Effector CD4-positive, alpha-beta T cell (primary cell): Measurements from ENCODE around the gene TAF1D.
"Not testable (repeated sequence)": the region's sequence is repeated elsewhere in the genome, so short reads cannot be mapped to it uniquely, and the experiment has no call there.

ENCODE experiments used
- DNase-seq: peaks from one replicate; pipeline ENCODE4 v3.0.0-alpha.2; 2020
- total RNA-seq: gene quantifications from one replicate; lab custom pipeline; 2026; lab: John Stamatoyannopoulos, UW

Gene TAF1D, protein sequence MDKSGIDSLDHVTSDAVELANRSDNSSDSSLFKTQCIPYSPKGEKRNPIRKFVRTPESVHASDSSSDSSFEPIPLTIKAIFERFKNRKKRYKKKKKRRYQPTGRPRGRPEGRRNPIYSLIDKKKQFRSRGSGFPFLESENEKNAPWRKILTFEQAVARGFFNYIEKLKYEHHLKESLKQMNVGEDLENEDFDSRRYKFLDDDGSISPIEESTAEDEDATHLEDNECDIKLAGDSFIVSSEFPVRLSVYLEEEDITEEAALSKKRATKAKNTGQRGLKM
- total RNA-seq = 192 reads per million, percentile 92 among the genes with 10 or more reads in this experiment

DNA sequence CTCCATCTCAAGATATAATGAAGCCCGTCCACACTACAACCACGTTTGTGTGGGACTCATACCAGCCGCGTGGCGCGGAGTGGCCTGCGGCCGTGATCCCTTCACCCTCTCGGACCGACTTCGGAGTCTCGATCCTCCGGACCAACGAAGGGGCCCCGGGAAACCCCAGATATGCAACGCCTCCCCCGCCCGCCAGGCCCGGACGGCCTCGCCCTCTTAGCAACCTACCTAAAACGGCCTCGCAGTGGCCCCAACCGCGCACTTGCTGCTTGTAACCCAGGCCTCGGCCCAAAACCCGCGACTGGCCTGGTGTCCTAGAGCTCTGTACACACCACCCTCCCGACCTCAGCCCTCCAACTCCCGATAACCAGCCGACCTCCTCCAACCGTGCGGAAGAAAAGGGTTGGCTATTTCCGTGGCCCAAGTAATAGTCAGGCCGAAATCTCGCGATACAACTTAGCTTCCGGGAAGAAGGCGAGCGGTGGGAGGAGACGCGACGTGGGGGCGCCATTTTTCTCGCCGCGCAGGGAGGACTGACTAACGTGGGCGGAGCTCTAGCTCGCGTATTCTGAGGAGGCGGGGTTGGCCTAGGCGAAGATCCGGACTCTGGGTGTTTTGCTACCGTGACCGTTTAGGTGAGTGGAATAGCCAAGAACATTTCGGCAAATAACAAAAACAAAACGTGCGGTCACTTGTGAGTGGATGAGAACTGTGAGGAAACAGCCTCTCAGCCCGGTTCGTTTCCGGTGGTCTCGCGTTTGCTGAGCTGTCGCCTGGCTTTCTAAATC, at the start of gene TAF1D, which contains the start of gene C11orf54:
Gene TAF1D, minus strand, starts transcription at position 402 of the 788 bp plus-strand sequence. CDS start 2,191 bp downstream, outside the sequence.
Gene C11orf54, plus strand, starts transcription at position 579 of the 788 bp plus-strand sequence. CDS start 5,722 bp downstream, outside the sequence.
- peak; percentile 98 for DNase-seq

DNA sequence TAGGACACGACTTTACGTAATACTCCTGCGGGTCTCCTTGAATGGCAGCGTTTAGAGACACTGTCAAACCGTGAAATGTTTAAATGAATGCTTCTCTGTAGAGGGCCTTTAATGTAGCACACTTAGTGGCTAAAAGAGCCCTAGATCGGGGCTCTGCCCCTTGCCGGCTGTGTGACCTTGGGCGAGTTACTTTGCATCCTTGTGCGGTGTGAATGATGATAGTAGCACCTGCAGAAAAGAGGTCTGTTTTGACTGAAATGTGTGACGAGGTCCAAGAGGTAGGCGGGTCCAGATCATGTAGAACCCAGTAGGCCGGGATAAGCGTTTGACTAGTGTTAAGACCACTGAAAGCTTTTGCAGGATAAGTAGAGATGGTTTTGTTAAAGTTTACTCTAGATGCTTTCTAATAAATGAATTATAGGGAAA, 43.7 kb upstream of the TAF1D start:
- no peak for DNase-seq

DNA sequence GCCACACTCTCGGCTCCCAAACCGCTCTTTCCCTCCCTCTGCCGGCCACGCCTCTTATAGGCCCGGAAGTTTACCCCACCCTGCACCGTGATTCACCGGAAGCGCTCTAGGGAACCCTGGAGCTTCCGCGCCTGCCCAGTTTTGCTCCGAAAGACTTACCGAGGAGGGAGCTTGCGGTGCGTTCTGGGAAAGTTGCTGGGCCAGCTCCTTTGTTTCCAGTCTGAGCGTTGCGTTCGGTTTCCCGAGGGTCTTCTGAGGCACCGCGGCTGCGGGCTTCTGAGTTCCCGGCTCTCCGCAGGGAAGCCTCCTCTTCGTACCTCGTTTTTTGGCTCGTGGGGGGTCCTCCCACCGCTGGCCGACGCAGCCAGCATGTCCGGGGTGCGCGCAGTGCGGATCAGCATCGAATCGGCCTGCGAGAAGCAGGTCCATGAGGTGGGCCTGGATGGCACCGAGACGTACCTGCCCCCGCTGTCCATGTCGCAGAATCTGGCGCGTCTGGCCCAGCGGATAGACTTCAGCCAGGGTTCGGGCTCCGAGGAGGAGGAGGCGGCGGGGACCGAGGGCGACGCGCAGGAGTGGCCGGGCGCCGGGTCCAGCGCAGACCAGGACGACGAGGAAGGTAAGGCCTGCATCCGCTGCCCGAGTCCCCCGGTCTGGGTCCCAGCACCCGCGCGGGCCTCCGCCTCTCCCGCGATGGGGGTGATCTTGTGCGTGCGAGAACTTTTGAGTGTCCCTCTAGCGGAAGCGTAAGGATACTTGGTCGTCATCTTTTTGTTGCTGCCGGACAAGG, 43.0 kb upstream of the TAF1D start, which contains the start of gene MED17:
Gene MED17, plus strand, starts transcription at position 138 of the 790 bp plus-strand sequence. Its CDS starts 232 bp downstream, at position 370.
- DNase-seq = peak; percentile 85

DNA sequence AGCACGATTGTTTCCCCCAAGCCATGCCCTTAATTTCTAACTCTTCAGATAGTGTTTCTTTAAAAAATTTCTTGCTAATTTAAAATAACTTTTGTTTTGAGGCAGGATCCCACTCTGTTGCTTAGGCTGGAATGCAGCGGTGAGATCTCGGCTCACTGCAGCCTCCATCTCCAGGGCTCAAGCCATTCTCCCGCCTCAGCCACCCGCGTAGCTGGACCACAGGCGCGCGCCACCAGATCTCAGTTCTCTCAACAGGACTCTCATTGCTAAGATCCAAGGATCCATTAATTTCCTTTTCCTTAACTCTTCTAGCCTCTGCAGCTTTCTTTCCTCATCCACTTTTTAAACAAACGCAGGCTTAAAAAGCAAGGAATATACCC, 42.5 kb upstream of the TAF1D start:
- no peak for DNase-seq

DNA sequence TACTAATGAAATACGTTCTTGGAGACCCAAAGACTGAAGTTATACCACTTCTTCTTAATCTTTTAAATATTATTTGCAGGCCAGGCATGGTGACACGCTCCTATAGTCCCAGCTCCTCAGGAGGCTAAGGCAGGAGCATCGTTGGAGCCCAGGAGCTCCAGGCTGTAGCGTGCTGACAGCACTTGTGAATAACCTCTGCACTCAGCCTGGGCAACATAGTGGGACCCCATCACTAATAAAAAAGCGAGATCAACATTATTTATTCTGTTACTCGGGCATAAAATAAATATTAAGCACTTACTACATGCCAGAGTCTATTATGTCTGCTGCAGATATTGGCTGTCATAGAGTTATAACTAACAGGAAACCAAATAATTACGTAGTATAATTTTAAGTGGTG, 42.1 kb upstream of the TAF1D start:
- no peak for DNase-seq

DNA sequence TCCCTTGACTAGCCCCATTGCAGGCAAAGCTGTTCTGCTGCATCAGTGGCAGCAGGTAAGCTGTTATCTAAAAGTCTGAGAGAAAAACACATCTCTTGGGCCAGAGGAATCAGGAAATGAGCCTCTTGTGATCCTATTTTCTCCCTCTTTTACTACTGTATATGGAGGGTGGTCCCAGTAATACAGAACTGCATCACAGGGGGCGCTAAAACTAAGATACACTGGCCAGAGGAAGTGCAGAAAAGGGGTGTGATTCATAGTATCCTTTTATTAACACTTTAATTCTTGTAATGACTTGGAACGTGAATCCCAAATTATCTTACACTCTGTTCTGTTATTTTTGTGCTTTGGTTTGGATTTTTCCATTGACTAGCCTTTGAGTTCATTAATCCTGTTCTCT, 34.0 kb upstream of the TAF1D start:
- DNase-seq = no peak

DNA sequence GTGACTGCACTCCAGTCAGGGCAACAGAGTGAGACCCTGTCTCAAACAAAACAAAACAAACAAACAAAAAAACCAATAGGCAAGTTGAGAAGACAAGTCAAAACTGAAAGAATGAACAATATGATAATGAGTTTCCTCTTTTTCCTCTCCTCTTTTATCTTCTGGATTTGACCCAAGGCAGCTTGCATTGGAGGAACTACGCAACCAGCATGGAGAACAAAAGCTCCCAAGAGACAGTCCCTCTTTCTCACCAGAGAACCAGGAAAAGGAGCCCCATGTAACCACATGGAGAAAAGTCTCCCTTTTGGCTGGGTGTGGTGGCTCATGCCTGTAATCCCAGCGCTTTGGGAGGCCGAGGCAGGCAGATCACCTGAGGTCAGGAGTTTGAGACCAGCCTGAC, 33.3 kb upstream of the TAF1D start:
- DNase-seq = not testable (repeated sequence)

DNA sequence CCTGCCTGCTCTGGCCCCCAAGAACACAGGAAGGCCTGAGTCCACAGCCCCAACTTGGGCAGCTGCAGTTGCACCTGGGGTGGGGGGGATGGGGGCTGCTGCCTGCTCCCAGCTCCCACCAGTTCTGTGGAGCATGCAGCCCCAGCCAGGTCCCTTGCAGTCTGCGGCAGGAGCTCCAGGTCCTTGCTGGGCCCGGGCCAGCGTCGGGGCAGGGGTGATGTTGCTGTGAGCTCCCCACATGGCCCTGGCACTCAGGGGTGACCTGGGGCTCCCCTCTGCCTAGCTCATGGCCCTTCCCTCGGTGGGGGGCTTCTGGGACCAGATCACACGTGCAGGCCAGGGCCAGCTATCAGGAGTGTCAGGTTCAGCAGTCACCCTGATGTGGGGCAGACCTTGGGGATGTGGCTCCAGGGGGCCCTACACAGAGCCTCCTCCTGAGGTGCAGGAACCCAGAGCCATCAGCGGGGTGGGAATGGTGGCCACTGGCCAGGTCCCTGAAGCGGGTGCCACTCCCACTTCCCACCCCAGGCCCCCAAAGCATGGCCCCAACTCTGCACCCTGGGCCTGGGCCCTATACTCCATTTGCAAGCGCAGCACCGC, 32.4 kb upstream of the TAF1D start:
- no peak for DNase-seq

DNA sequence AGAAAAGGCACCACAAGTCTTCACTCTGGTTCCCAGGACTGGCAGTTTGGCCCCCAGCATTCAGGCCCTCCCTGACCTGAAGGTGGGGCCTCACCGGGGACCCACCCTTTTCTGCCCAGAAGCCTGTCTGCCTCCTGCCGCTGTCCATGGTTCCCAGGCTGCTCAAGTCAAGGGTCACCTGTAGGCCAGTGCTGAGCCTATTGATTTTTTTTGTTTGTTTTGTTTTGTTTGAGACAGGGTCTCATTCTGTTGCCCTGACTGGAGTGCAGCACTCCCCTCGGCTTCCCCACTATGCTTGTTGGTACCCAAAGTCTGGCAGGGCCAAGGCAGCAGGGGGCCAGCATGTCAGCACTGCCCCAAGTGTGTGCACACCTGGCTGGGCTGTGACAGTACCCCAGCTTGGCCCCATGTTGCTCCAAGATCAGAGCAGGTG, 31.8 kb upstream of the TAF1D start:
- no peak for DNase-seq

DNA sequence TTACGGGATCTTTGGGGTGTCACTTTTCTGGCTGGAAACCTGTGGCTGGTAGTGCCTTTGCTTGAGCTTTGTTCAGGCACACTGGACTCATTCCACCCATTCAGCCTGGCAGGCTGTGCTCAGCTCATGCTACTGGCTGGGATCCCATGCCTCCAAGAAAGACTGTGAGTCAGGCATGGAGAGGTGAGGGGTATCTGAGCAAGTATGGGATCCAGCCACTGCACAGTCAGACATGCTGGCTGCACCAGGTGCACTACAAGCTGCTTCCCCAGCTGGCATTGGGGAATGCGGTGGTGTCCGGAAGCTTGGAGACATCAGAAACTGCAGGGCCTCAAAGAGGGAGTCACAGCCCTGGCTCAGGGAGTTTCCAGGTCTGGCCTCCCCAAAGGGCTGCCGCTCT, 30.8 kb upstream of the TAF1D start:
- no peak for DNase-seq

DNA sequence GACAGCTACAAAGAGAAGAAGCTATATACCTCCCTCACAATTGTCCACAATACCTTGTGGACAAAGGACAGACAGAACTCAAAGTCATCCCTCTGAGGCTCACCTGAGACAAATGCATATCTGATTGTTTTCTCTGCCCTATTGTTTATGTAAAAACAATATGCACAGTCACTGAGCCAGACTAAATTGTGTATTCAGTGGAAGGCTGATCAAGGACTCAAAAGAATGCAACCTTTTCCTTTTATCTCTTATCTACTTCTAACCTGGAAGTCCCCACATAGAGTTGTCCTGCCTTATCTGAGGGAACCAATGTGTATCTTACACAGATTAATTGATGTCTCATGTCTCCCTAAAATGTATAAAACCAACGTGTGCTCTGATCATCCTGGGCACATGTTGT, 28.9 kb upstream of the TAF1D start:
- DNase-seq = no peak

DNA sequence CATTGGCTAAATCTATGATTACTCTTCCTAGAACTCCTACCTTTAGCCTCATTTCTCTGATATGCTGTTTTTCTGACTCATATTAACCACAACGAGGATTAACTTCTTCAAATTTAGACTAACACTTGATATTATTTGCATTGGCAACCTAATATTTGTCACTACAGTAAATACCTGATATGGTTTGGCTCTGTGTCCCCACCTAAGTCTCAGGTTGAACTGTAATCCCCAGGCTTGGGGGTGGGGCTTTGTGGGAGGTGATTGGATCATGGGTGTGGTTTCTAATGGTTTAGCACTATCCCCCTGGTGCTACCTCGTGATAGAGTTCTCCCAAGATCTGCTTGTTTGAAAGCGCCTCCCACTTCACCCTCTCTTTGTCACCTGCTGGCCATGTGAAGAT, 25.7 kb upstream of the TAF1D start:
- DNase-seq = no peak

DNA sequence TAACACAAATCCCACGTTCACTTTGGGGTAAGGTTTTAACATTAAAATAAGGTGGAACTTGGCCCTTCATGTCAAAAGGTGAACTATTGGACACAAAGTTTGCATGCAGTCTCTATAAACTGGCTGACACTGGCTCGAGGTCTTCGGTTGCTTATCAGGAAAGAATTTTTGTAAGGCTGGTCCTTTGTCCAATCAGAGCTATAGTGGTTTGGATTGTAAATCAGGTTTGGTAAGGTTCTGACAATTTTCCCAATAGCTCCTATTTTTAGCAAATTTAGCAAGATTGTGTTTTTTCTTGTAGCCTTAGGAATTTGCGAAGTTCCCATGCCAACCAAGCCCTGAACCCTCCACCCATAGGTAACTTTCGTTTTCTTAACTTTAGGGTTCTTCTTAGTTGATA, 25.2 kb upstream of the TAF1D start:
- no peak for DNase-seq

DNA sequence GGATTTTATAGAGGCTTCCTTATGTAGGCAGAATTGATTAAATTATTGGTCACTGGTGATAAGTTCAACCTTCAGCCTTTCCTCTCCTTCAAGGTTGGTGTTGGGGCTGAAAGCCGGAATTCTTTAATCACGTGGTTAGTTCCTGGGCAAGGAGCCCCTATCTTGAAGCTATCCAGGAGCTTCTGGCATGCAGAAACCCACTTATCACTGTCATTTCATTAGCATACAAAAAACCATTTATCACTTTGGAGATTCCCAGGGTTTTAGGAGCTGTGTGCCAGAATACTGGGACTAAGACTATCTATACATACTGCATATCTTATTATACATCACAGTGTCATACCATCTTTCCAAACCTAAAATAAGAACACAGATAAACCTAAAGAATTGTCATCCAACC, 24.3 kb upstream of the TAF1D start:
- no peak for DNase-seq

DNA sequence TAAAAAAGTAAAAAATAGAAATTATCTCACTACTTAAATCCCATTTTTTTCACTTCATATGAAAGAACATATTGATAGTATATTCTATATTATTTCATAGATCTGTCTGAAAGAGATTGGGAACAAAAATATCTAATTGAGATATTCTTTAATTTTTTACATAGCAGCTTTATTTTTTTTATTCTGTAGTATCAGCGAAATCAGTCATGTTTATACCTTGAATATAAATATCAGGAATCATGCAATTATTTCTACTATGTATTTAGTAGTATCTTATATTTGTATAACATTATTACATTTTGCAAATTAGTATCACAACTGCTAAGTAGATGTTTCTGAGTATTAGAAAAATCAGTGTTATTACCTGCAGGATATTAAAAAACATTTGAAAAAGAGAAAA, 20.6 kb upstream of the TAF1D start:
- DNase-seq = no peak

DNA sequence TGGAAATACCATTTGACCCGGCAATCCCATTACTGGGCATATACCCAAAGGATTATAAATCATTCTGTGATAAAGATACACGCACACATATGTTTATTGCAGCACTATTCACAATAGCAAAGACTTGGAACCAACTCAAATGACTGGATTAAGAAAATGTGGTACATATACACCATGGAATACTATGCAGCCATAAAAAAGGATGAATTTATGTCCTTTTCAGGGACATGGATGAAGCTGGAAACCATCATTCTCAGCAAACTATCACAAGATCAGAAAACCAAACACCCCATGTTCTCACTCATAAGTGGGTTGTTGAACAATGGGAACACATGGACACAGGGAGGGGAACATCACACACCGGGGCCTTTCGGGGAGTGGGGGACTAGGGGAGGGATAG, 17.8 kb upstream of the TAF1D start:
- not testable (repeated sequence) for DNase-seq

DNA sequence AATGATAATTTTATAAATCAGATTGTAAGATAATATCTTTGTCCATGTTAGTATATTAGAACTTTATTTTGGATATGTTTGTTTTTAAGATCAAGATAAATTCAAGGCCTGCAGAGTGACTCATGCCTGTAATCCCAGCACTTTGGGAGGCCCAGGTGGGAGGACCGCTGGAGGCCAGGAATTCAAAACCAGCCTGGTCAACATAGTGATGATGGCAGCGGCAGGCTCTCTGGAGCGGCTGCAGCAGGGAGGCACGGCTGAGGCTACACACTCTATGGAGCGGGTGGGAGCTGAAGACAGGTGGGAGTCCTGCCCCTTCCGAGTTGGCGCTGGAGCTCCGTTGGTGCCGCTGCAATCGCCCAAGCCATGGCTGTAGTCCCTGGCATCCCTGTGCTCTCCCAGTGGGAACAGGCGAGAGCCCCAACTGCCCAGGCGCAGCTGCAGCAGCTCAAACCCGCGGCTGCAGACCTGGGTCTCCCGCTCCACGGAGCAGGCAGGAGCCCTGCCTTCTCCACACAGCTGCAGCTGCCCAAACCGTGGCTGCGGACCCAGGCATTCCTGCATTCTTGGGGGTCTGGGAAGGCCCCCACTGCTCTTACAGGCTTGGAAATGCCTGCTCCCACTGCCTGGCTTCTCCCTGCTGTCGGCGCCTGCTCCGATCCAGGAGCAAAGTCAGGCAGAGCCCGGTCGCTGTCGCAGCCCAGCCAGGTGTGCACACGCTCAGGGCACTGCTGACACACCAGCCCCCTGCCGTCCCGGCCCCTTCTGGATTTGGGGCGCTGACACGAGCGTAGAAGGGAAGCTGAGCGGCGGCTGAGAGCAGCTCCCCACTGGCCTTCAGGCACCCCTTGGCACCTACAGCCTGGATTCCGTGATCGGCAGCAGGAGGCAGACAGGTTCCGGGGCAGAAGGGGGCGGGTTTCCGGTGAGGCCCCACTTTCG, 16.9 kb upstream of the TAF1D start:
- no peak for DNase-seq

DNA sequence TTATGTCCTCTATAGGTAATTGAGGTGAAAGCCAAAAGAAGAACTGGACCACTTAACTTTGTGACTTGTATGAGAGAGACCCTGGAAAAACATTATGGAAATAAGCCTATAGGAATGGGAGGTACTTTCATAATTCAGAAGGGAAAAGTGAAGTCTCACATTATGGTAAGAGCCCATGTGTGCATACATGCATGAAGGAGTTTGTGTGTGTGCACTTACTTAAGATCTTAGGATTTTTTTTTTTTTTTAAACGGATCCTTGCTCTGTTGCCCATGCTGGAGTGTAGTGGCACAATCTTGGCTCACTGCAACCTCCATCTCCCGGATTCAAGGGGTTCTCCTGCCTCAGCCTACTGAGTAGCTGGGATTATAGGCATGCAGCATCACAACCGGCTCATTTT, 16.0 kb upstream of the TAF1D start:
- no peak for DNase-seq

DNA sequence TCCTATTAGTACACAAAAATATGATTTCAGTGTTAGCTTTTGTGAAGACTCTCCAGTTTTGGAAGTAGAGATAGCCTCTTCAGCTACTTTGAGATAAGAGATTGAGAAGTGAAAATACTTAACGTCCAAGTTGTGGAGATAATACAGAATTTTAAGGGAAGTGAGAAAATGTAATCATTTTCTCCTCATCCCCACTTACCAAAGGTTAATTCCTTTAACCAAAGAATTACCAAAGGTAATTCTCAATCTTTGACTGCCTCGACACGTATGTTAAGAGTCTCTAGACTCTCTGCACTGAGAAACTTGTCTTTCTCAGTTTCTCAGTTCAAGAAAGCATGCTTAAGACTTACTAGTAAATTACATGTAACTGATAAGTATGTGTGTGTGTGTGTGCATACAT, 15.5 kb upstream of the TAF1D start:
- DNase-seq = no peak

DNA sequence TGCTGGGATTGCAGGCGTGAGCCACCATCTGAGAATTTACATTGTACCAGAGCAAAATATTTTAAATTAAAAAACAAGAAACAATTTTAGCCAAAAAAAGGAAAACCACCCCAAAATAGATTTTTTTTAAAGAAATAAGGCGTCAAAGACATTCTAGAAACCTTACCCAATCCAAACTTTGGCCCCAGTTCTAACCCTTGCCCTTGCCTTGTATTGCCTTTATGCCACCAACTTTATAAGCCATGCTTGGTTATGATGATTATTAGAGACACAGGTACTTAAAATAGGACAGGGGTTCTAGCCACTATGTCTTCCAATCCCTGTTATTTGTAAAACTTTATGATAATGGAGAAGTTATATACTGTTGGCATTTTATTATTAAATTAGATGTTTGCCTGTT, 11.9 kb upstream of the TAF1D start:
- DNase-seq = no peak

DNA sequence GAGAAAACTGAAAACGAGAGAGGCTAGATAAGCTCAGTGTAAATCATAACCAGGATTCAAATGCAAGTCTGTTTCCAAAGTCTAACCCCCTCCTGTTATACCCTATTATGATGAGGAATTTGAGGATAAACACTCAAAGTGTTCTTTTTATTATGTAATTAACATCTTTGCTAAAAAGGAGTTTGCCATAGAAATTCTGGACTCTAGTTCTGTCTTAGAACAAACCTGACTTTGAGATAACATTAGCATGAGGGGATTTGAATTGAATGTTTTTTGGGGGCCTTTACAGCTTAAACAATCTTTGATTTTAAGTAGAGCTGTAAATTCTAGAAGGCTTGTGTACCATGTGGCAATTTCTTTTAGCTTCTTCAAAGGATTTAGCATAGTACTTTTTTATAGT, 9.7 kb upstream of the TAF1D start:
- no peak for DNase-seq

DNA sequence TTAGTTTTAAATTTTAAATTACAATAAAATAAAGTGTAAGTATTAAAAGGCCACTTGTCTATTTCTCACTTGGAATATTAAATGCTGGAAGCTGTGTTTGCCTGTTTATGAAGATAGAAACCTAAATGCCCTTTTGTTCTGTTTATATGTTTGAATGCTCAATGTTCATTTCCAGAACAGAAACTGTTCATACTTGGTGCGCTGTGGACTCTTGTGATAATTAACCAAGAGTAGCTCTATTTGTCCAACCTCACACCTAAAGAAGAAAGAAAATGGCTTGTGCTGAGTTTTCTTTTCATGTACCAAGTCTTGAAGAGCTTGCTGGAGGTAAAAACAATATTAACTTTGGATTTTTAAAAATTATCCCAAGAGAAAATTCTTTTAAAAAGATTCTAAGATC, 5.8 kb upstream of the TAF1D start:
- DNase-seq = no peak
